OCI-LY3 (cell line): ENCODE data around the gene TFRC.

Source experiments
- CTCF ChIP-seq: fragments of 200-600, 300-600 bp; sonication (generic); IDR thresholded peaks from 2 replicates; pipeline ENCODE4 v1.5.1; 2014; ENCODE audit warnings: antibody characterized with exemption, low read length, low read depth
- EZH2phosphoT487 ChIP-seq: fragments of 200-600 bp; shearing (Covaris generic); IDR thresholded peaks from 2 replicates; pipeline ENCODE4 v1.6.1; 2018; ENCODE audit warnings: antibody characterized with exemption, mixed run types, low read depth

- no peak for TF ChIP-seq CTCF
- no peak for TF ChIP-seq EZH2phosphoT487
These were observed 73.5 kb downstream of the TFRC start for GRCh38 chr3:196008387-196008786.
